Vagina (tissue), 2 donors: ENCODE results near the gene CAMP.

ENCODE experiments used
- POLR2A ChIP-seq, 2 donors: fragments of 450-650 bp; IDR thresholded peaks; one replicate each; pipeline ENCODE4 v1.6.1; 2017; ENCODE audit warnings: antibody characterized with exemption in 2 of 2, mild to moderate bottlenecking in 2 of 2, moderate library complexity in 2 of 2
- POLR2AphosphoS5 ChIP-seq, 2 donors: sonication (generic); formaldehyde crosslinking; IDR thresholded peaks; one replicate each; pipeline ENCODE4 v1.9.0; 2017; ENCODE audit warnings: antibody characterized with exemption in 2 of 2, mild to moderate bottlenecking in 2 of 2, low read depth in 1 of 2; ENCODE audit not compliant: insufficient read depth in 1 of 2
- TF ChIP-seq, protein P1 (sequence below), 3 experiments: fragments of 450-650 bp in 2 of 3; fragments of 200-600 bp in 1 of 3; sonication (generic) in 1 of 3; IDR thresholded peaks; one replicate each; pipeline ENCODE4 v1.5.1; 2017 to 2019; ENCODE audit warnings: antibody characterized with exemption in 3 of 3, mild to moderate bottlenecking in 2 of 3, moderate library complexity in 2 of 3

DNA sequence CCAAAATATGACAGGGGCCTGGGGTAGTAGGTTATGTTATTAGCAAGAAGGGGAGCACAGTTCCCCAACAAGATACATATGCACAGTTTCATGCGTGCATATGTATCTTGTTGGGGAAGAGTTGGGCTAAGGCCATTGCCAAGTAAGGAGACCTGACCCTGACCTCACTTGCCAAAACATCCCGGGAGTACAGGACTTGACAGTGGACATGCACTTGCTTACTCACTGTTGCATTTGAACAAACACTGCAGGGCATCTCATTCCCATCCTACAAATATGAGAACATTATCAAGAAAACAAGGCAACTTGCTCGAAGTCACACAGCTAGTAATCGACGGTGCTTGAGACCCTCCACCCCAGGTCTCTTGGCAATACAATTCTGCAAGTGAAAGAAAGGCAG, 4.8 kb upstream of the CAMP start:
- TF ChIP-seq POLR2AphosphoS5 (IDR thresholded peaks at IDR 0.05; ENCODE audit: insufficient read depth in 1 of 2, low read depth in 1 of 2): no peak
- TF ChIP-seq, protein P1, sequence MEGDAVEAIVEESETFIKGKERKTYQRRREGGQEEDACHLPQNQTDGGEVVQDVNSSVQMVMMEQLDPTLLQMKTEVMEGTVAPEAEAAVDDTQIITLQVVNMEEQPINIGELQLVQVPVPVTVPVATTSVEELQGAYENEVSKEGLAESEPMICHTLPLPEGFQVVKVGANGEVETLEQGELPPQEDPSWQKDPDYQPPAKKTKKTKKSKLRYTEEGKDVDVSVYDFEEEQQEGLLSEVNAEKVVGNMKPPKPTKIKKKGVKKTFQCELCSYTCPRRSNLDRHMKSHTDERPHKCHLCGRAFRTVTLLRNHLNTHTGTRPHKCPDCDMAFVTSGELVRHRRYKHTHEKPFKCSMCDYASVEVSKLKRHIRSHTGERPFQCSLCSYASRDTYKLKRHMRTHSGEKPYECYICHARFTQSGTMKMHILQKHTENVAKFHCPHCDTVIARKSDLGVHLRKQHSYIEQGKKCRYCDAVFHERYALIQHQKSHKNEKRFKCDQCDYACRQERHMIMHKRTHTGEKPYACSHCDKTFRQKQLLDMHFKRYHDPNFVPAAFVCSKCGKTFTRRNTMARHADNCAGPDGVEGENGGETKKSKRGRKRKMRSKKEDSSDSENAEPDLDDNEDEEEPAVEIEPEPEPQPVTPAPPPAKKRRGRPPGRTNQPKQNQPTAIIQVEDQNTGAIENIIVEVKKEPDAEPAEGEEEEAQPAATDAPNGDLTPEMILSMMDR (IDR thresholded peaks at IDR 0.05): no peak
- no peak for TF ChIP-seq POLR2A (IDR thresholded peaks at IDR 0.05)
